Vagina (tissue), 2 donors: ENCODE data around the gene MACROD2.

Source experiments
- CTCF ChIP-seq, 3 experiments: fragments of 450-650 bp in 2 of 3; fragments of 200-600 bp in 1 of 3; sonication (generic) in 1 of 3; IDR thresholded peaks; one replicate each; pipeline ENCODE4 v1.5.1; 2017 to 2019; ENCODE audit warnings: antibody characterized with exemption in 3 of 3, mild to moderate bottlenecking in 2 of 3, moderate library complexity in 2 of 3
- POLR2AphosphoS5 ChIP-seq, 2 donors: sonication (generic); formaldehyde crosslinking; IDR thresholded peaks; one replicate each; pipeline ENCODE4 v1.9.0; 2017; ENCODE audit warnings: antibody characterized with exemption in 2 of 2, mild to moderate bottlenecking in 2 of 2, low read depth in 1 of 2; ENCODE audit not compliant: insufficient read depth in 1 of 2

- TF ChIP-seq CTCF (IDR thresholded peaks at IDR 0.05) = no peak
- no peak for TF ChIP-seq POLR2AphosphoS5 (IDR thresholded peaks at IDR 0.05; ENCODE audit: insufficient read depth in 1 of 2, low read depth in 1 of 2)
These were observed 971.5 kb downstream of the MACROD2 start for GRCh38 chr20:14966808-14967207.
